GM12874 (cell line): ENCODE measurements around the gene KIAA0408.

ENCODE experiments used
- TF ChIP-seq, protein P1 (sequence below): IDR thresholded peaks from 2 replicates; pipeline ENCODE4 v1.5.1; 2011; ENCODE audit warnings: low read depth, mild to moderate bottlenecking, control low read depth, low read length, moderate library complexity; ENCODE audit not compliant: insufficient read depth

KIAA0408 gene

DNA sequence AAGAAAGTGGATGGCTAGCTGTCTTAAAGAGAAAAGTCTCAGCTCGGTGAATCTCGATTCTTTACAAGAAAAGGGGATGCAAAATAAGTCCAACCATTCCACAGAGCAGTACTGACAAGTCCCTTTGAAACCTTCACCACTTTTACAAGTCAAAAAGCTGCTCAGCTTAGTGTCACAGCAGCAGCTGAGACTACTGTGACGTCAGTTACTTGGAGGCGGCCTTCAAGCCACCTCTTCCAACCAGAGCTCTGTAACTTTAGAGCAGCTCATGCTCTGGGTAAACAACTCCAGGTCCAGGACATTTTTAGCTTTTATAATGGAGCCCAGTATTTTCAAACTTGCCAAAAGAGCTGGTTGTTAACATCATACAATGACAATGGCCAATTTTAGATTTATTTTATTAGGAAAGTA, at the start of gene KIAA0408:
Gene KIAA0408 (minus strand): TSS at position 159 of the 411 bp plus-strand sequence. CDS start 5,408 bp downstream, outside the sequence.
- TF ChIP-seq, protein P1, sequence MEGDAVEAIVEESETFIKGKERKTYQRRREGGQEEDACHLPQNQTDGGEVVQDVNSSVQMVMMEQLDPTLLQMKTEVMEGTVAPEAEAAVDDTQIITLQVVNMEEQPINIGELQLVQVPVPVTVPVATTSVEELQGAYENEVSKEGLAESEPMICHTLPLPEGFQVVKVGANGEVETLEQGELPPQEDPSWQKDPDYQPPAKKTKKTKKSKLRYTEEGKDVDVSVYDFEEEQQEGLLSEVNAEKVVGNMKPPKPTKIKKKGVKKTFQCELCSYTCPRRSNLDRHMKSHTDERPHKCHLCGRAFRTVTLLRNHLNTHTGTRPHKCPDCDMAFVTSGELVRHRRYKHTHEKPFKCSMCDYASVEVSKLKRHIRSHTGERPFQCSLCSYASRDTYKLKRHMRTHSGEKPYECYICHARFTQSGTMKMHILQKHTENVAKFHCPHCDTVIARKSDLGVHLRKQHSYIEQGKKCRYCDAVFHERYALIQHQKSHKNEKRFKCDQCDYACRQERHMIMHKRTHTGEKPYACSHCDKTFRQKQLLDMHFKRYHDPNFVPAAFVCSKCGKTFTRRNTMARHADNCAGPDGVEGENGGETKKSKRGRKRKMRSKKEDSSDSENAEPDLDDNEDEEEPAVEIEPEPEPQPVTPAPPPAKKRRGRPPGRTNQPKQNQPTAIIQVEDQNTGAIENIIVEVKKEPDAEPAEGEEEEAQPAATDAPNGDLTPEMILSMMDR, result no peak

DNA sequence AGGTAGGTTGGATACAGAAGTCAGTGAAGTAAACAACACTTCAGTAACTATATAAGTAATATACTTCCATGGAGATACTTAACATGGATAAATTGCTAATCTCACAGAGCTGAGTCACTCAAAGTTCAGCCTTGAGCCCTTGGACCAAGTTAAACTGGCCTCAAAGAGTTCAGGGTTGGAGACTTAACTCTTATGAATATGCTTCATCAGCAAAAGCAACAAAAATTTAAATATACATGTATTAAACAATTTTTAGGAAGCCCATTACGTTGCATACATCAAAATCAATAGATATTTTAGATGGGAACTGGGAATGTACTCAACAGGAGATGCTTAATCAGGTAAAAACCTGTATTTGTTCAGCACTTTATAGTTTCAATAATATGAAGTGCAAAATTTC, 47.7 kb upstream of the KIAA0408 start:
- TF ChIP-seq, protein P1, result no peak

DNA sequence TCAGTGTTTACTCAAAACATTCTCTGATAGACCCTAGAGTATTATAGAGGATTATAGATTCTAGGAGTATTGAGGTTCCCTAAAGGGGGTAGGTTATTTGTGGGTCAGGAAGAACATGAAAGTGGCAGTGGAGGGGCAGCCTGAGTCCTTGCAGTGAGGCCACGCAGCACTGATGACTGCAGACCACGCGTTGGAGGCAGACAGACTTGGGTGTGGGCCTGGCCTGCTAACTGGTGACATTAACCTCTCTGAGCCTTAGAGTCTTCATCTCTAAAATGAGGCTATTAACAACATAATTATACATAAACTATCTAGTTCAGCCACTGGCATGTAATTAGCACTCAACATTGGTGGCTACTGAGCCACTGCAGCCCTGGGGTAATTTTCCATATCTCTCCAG, 43.8 kb upstream of the KIAA0408 start:
- TF ChIP-seq, protein P1, result no peak

DNA sequence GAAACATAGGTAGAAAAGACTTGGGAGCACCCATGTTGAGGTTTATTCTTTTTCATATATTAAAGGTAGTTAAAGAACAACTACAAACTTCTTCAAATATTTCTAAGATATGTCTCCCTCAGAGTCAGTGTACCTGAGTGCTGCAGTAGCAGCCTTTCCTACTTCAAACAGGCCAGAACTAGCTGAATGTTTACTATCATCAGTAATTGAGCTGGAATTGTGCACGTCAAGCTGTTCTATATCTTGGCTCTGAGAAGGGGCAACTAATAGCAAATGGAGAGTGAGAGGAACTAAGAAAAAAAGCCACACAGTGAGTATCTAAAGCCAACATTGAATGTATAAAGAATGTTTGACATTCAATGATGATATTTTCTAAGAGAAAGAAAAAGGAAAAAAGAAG, 38.2 kb upstream of the KIAA0408 start:
- TF ChIP-seq, protein P1, result no peak

DNA sequence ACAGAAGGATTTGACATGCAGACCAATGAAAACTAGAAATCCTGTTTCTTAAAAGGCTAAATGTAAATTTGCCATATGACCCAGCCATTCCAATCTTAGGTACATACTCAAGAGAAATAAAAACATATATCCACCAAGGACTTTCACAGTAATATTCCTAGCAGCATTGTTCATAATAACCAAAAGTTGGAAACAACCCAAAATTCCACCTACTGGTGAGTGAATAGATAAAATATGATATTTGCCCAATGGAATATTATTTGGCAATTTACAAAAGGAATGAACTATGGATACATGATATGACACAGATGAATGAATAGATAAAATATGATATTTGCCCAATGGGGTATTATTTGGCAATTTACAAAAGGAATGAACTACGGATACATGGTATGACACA, 37.3 kb upstream of the KIAA0408 start:
- TF ChIP-seq, protein P1, result no peak

DNA sequence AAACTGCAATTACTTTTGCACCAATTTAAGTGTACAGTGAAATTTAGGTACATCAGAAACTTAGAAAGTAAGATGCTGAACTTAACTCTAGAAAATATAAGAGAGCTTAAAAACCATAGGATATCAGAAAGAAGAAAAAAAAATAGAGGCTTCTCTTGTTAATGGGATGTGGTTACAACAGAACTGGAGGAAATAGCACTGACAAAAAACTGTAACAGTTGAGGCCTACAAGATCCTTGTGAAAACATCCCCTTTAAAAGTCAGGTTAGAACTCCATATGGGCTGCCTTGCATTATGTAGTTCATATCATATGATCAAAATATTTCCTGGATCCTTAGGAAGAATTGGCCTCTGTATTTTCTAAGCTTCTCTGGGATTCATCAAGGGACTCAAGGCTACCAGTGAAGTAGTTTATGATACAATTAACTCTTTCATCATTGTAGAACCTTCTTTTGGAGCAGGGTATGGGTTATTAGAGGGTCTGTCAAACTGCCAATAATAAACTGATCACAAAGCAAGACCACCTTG, 35.1 kb upstream of the KIAA0408 start:
- TF ChIP-seq, protein P1, result no peak

DNA sequence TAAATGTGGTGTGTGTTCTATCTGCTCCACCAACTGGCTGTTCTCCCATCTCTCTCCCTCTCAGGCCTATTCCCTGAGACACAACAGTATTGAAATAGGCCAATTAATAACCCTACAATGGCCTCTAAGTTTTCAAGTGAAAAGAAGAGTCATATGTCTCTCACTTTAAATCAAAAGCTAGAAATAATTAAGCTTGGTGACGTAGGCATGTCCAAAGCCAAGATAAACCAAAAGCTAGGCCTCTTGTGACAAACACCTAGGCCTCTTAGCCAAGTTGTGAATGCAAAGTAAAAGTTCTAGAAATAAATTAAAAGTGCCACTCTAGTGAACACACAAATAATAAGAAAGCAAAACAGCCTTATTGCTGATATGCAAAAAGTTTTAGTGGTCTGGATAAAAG, 30.1 kb upstream of the KIAA0408 start:
- TF ChIP-seq, protein P1, result no peak
